Bronchial epithelial cell (primary cell): ENCODE results near the gene SLC2A4RG. TPM values are rescaled to one million over a fixed set of nuclear protein-coding genes. Genes with fewer than 3 reads are reported as not detected.

Experiments
- DNase-seq: peaks from one replicate; pipeline ENCODE4 v3.0.0-alpha.2; 2010; ENCODE audit warnings: low read depth
- FAIRE-seq: peaks from 2 replicates; lab custom pipeline; 2011; peaks lifted over from hg19 to GRCh38; lab: Jason Lieb, UNC
- H3K27me3 ChIP-seq: 2 replicates; pipeline ENCODE4 v1.5.1; 2011; ENCODE audit warnings: low read length; ENCODE audit not compliant: control insufficient read depth, insufficient read depth
- H3K36me3 ChIP-seq: 2 replicates; pipeline ENCODE4 v1.5.1; 2011; ENCODE audit warnings: low read length; ENCODE audit not compliant: control insufficient read depth, insufficient read depth
- H3K4me3 ChIP-seq: 2 replicates; pipeline ENCODE4 v1.5.1; 2011; ENCODE audit warnings: mild to moderate bottlenecking, low read depth, low read length, control low read depth
- CTCF ChIP-seq: IDR thresholded peaks from 2 replicates; pipeline ENCODE4 v1.5.1; 2011; ENCODE audit warnings: mild to moderate bottlenecking, moderate library complexity, low read length, control low read depth, inconsistent platforms; ENCODE audit not compliant: insufficient read depth, severe bottlenecking
- total RNA-seq: library from RNA; depleted of rRNA; stranded (reverse); fragments of >200 nt; gene quantifications from 2 replicates; pipeline ENCODE4 v1.2.1, GENCODE V29; 2014

The SLC2A4RG gene
- total RNA-seq, 1 donor from 2014 or later = 14.0 TPM

GRCh38 chr20:63731410-63731809, 8.2 kb upstream of the SLC2A4RG start:
- no peak for TF ChIP-seq CTCF
- DNase-seq = no peak
- Histone ChIP-seq H3K36me3 (peaks cover 11% of the 10 kb centered on the region), H3K27me3 (no peaks in the 10 kb centered on the region), H3K4me3 (no peak overlapping the region)
- no peak for FAIRE-seq

- TF ChIP-seq CTCF = no peak
- peaks cover 11% of the 10 kb centered on the region for H3K36me3 ChIP-seq
- no peaks in the 10 kb centered on the region for H3K27me3 ChIP-seq
- H3K4me3 ChIP-seq = no peak overlapping the region
- DNase-seq (no peak), FAIRE-seq (no peak)
Measured at GRCh38 chr20:63732118-63733095, 7.2 kb upstream of the SLC2A4RG start.

GRCh38 chr20:63733117-63733516, 6.5 kb upstream of the SLC2A4RG start:
- no peak for FAIRE-seq
- Histone ChIP-seq H3K36me3 (peaks cover 11% of the 10 kb centered on the region), H3K27me3 (no peaks in the 10 kb centered on the region), H3K4me3 (no peak overlapping the region)
- TF ChIP-seq CTCF = no peak
- DNase-seq = no peak

- no peak for TF ChIP-seq CTCF
- H3K4me3 ChIP-seq = no peak overlapping the region
- FAIRE-seq (no peak), DNase-seq (no peak)
- H3K27me3 ChIP-seq = no peaks in the 10 kb centered on the region
- peaks cover 11% of the 10 kb centered on the region for H3K36me3 ChIP-seq
Measured at GRCh38 chr20:63733579-63734081, 5.9 kb upstream of the SLC2A4RG start.

GRCh38 chr20:63734111-63734945, 5.2 kb upstream of the SLC2A4RG start:
- TF ChIP-seq CTCF = no peak
- Histone ChIP-seq H3K4me3 (no peak overlapping the region), H3K27me3 (no peaks in the 10 kb centered on the region), H3K36me3 (peaks cover 11% of the 10 kb centered on the region)
- no peak for FAIRE-seq
- DNase-seq = no peak
